Uterus (tissue), 2 donors: ENCODE data around the gene NIM1K.

ENCODE experiments used
- CTCF ChIP-seq, 4 experiments: fragments of 200-600 bp in 2 of 4; fragments of 450-650 bp in 2 of 4; sonication (generic) in 2 of 4; IDR thresholded peaks; one replicate each; pipeline ENCODE4 v1.5.1; 2016 to 2019; ENCODE audit warnings: antibody characterized with exemption in 4 of 4, mild to moderate bottlenecking in 2 of 4, moderate library complexity in 1 of 4
- POLR2A ChIP-seq, 2 donors: fragments of 450-650 bp; IDR thresholded peaks; one replicate each; pipeline ENCODE4 v1.6.1; 2016; ENCODE audit warnings: antibody characterized with exemption in 2 of 2, mild to moderate bottlenecking in 1 of 2, moderate library complexity in 1 of 2

GRCh38 chr5:43309637-43310036 is 117.6 kb downstream of the NIM1K start:
- no peak for TF ChIP-seq CTCF (IDR thresholded peaks at IDR 0.05)
- TF ChIP-seq POLR2A (IDR thresholded peaks at IDR 0.05), result no peak
